ENCODE results near the gene ROCK2. TPM values are rescaled to one million over a fixed set of nuclear protein-coding genes. Genes with fewer than 3 reads are reported as not detected.

Gene ROCK2
- total RNA-seq, 1 experiment from 2014 or later: 49.4 TPM

GRCh38 chr2:11163439-11164317, 180.8 kb downstream of the ROCK2 start:
- ChIA-PET CTCF (interaction anchor here (0.6 kb wide), 1 partner anchor 591 kb away, joined by 3 read pairs; no protein-coding TSS in a partner anchor), POLR2A (ENCODE audit: low non-redundant PET) (no interaction called here)
- no peak overlapping the region for H3K4me3 ChIP-seq (ENCODE audit: low read depth, low read length, poor library complexity, severe bottlenecking)
- H3K27me3 ChIP-seq (replicated peaks; ENCODE audit: insufficient read depth, low read depth, low read length, poor library complexity): no peaks in the 10 kb centered on the region
- intact Hi-C loops (cut with micrococcal nuclease; ENCODE audit: unreplicated experiment): no loop called here
- no peak overlapping the region for H3K27ac ChIP-seq (ENCODE audit: low read depth, low read length, poor library complexity, severe bottlenecking)
- DNase-seq (ENCODE audit: low spot score): no peak
- BruUV-seq (replicated peaks): no TSS peak
- no peak for TF ChIP-seq CTCF (conservative IDR thresholded peaks at IDR 0.05; ENCODE audit: low read depth, low read length)
- TF ChIP-seq EZH2 (IDR thresholded peaks at IDR 0.05; ENCODE audit: borderline replicate concordance, low read depth, low read length, poor library complexity, severe bottlenecking): no peak
- H3K9me3 ChIP-seq (ENCODE audit: low read depth, low read length, poor library complexity, severe bottlenecking): no peaks in the 10 kb centered on the region
- H3K36me3 ChIP-seq (ENCODE audit: insufficient read depth, low read length, poor library complexity, severe bottlenecking): no peaks in the 10 kb centered on the region
- no peaks in the 10 kb centered on the region for H3K4me1 ChIP-seq (ENCODE audit: insufficient read depth, low read length, poor library complexity, severe bottlenecking)

GRCh38 chr2:11161747-11162146, 182.7 kb downstream of the ROCK2 start:
- no TSS peak for BruUV-seq (replicated peaks)
- Histone ChIP-seq H3K9me3 (ENCODE audit: low read depth, low read length, poor library complexity, severe bottlenecking) (no peaks in the 10 kb centered on the region), H3K36me3 (ENCODE audit: insufficient read depth, low read length, poor library complexity, severe bottlenecking) (no peaks in the 10 kb centered on the region), H3K27me3 (replicated peaks; ENCODE audit: insufficient read depth, low read depth, low read length, poor library complexity) (no peaks in the 10 kb centered on the region), H3K4me3 (ENCODE audit: low read depth, low read length, poor library complexity, severe bottlenecking) (no peak overlapping the region), H3K4me1 (ENCODE audit: insufficient read depth, low read length, poor library complexity, severe bottlenecking) (no peaks in the 10 kb centered on the region), H3K27ac (ENCODE audit: low read depth, low read length, poor library complexity, severe bottlenecking) (no peak overlapping the region)
- no peak for DNase-seq (ENCODE audit: low spot score)
- TF ChIP-seq CTCF (conservative IDR thresholded peaks at IDR 0.05; ENCODE audit: low read depth, low read length): no peak
- TF ChIP-seq EZH2 (IDR thresholded peaks at IDR 0.05; ENCODE audit: borderline replicate concordance, low read depth, low read length, poor library complexity, severe bottlenecking): no peak
- POLR2A ChIA-PET (ENCODE audit: low non-redundant PET): interaction anchor here (0.6 kb wide), 1 partner anchor 88 kb away, joined by 3 read pairs; no protein-coding TSS in a partner anchor
- CTCF ChIA-PET: interaction anchor here (0.7 kb wide), 1 partner anchor 17 kb away, joined by 5 read pairs; no protein-coding TSS in a partner anchor
- intact Hi-C loops (cut with micrococcal nuclease; ENCODE audit: unreplicated experiment): no loop called here

- CTCF ChIA-PET: no interaction called here
- no TSS peak for BruUV-seq (replicated peaks)
Measured at GRCh38 chr2:11160731-11161455, 183.5 kb downstream of the ROCK2 start.

More at GRCh38 chr2:11160731-11161455, 183.5 kb downstream of the ROCK2 start:
- Histone ChIP-seq H3K27ac (ENCODE audit: low read depth, low read length, poor library complexity, severe bottlenecking) (no peak overlapping the region), H3K4me3 (ENCODE audit: low read depth, low read length, poor library complexity, severe bottlenecking) (no peak overlapping the region), H3K36me3 (ENCODE audit: insufficient read depth, low read length, poor library complexity, severe bottlenecking) (no peaks in the 10 kb centered on the region), H3K27me3 (replicated peaks; ENCODE audit: insufficient read depth, low read depth, low read length, poor library complexity) (no peaks in the 10 kb centered on the region), H3K9me3 (ENCODE audit: low read depth, low read length, poor library complexity, severe bottlenecking) (no peaks in the 10 kb centered on the region), H3K4me1 (ENCODE audit: insufficient read depth, low read length, poor library complexity, severe bottlenecking) (no peaks in the 10 kb centered on the region)
- no peak for DNase-seq (ENCODE audit: low spot score)
- TF ChIP-seq CTCF (conservative IDR thresholded peaks at IDR 0.05; ENCODE audit: low read depth, low read length) (no peak), EZH2 (IDR thresholded peaks at IDR 0.05; ENCODE audit: borderline replicate concordance, low read depth, low read length, poor library complexity, severe bottlenecking) (no peak)
- POLR2A ChIA-PET (ENCODE audit: low non-redundant PET): no interaction called here
- intact Hi-C loops (cut with micrococcal nuclease; ENCODE audit: unreplicated experiment): no loop called here

Data from A673 (cell line).